GM21737 (cell line): ENCODE measurements around the gene EIF5A.
A peak's percentile ranks its signal among the peaks of the same experiment; 100 is the strongest.

Source experiments
- ATAC-seq: cut with Tn5 transposase; IDR thresholded peaks from one replicate; pipeline ENCODE4 v1.9.1; 2021; ENCODE audit warnings: mild to moderate bottlenecking, moderate library complexity; ENCODE audit not compliant: unreplicated experiment

The EIF5A gene

DNA sequence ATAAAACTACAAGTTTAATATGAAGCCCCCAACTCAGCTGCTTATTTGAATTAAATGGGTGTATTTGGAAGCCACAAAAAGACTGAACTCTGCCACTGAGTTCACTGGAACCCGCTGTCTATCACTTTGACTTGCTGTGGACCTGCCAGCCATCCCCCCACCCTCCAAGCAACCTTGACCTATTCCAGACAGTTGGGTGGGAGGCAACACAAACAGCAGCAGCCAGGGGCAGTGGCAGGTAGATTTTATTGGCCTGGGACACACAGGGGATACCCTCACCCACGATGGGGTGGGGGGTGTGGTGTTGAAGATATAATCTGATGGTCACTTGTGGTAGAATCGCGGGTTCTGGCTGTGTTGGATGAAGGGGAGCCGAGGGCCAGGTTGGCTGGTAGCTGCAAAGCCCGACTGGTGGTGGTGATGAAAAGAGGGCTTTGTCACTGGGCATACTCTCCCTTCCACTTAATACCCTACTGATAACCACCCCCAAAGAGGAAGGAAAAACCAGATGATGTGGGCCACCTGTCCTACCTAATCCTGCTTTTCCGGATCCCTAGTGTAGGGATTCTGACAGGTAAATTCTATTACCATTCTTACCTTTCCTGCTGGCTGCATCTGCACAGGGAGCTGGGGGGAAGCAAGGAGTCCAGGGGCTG, 5.1 kb downstream of the EIF5A start:
- no peak for ATAC-seq

DNA sequence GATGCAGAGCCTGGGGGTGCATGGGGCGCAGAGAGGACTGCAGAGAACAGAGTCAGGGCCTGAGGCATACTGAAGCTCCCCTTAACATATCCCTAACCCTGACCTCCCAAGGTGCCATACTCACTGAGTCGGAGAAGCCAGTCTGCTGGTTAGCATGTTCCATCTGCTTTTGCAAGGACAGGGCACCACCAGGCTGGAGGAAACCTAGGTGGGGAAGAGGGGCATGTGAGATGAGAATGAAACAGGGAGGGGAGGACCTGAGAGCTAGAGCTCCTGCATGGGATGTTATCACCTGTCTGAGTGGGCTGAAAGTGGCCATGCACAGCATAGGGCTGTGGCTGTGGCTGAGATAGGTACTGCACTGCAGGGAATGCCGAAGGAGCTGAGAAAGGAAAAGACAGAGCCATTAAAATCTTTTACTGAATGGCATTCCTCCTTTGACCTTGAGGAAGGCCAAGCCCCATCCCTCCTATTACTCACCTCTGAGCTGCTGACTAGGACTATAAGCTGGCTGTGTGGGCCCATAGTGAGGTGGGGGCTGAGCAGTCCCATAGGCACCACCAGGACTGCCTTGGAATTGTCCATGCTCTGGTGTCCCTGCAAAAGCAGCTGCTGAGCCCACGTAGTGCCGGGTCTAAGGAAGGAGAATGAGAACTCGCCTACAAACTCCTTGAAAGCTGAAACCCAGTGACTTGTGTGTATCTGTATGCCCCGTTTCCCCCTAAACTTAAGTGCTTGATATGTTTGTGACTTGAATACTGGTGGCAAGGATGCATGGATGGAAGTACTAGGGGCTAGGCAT, 5.9 kb downstream of the EIF5A start:
- ATAC-seq: no peak

DNA sequence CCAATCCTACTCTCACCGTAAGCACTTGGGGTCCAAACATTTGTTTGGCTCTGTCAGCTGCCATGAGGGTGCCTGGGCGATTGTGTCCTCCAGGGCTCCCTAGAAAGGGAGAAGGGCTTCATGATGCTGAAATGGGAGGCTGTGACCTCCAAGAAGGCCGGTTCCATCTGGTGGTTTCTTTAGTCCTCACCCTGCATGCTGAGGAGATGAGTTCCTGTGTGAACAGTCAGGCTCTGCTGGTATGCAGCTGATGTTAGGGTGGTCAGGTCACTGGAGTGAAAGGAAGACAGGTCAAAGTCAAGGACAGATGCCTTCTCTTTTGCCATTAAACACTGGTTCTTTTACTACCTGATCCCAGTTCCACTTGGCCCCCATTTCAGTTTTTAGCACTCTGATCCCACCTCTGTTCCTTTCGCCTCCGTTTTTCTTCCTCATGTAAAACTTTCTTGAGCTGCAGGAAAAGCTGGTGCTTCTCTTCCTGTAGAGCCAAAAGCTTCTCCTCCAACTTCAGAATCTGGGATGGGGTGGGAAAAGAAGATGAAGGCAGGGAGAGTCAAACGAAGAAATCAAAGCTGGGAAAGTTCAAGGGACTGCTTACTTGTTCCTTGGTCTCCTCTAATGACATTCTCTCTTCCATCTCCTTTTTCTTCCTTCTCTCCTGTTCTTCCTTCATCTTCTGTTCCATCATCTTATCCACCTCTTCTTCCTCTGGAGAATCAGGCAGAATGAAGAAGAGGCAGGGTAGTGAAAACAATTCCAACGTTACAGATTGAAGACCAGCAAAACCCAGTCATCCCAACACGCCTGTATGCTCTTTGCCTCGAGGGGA, 6.7 kb downstream of the EIF5A start:
- no peak for ATAC-seq

- peak; percentile 65 for ATAC-seq
Observed at GRCh38 chr17:7314719-7315569, 7.5 kb downstream of the EIF5A start, which contains the start of gene GPS2. Gene GPS2, minus strand, starts transcription at chr17:7315360. Its CDS starts 308 bp downstream, at chr17:7315052.

DNA sequence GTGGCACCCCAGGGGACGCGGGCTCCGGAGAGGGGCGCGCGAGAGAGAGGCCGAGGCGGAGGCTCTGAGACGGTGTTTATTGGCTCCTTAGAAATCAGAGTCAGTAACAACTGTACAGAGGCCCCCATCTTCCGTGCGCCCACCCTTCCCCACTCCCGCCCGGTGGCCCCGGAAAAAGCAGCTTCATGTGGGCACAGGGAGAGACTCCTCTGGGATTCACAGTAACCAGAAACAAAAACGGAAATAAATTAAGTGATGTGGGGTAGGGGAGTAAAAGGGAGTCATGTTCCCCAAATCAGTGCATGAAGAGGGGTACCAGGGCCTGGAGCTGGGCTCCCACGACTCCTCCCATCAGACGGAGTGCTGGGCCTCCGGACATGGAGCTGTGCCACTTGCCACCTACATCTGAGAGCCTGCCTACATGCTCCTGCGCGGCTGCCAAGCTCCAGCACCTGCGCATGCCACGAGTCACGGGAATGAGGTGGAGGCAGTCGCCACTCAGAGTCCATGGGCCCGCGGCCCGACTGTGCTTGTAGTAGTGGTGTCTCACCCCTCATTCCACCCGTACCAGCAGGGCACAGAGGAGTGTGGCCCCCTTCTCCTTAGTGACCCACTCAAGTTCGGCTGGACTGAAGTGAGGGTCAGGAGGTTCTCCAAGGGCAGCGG, 8.3 kb downstream of the EIF5A start:
- no peak for ATAC-seq

- no peak for ATAC-seq
Observed at GRCh38 chr17:7317161-7317803, 9.9 kb downstream of the EIF5A start.

DNA sequence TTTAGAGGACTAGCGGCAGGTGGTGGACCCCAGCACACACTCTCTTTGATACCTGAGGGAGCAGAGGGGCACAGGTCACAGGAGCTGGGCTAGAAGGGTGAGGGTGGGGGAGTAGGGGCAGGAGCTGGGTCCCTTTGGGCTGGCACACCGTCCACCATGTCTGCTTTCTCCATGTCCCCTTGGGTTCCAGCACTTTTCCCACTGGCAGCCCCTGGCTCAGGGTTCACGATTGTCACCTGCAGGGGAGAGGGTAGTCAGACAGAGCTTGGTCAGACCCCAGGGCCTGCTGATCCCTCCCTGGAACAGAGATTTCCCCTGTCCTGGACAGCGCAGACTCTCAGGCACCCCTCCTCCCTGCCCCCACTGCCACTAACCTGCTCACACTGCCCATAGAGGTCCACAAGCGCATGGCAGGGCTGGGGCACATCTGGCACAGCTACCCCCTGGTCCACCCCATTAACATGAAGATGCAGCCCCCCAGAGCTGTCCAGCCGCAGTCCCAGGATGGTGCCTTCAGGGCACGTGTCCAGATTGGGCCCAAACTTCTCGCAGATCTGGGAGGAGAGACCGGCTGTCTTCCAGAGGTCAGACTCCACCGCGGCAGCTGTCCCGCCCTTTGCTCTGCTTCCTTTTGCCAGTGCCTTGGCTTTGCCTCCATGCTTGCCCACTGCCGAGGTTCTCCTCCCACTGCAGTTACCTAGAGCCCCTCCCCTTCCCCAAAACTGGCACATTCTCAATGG, 10.9 kb downstream of the EIF5A start:
- no peak for ATAC-seq

GRCh38 chr17:7321466-7321865, 14.0 kb downstream of the EIF5A start:
- no peak for ATAC-seq

DNA sequence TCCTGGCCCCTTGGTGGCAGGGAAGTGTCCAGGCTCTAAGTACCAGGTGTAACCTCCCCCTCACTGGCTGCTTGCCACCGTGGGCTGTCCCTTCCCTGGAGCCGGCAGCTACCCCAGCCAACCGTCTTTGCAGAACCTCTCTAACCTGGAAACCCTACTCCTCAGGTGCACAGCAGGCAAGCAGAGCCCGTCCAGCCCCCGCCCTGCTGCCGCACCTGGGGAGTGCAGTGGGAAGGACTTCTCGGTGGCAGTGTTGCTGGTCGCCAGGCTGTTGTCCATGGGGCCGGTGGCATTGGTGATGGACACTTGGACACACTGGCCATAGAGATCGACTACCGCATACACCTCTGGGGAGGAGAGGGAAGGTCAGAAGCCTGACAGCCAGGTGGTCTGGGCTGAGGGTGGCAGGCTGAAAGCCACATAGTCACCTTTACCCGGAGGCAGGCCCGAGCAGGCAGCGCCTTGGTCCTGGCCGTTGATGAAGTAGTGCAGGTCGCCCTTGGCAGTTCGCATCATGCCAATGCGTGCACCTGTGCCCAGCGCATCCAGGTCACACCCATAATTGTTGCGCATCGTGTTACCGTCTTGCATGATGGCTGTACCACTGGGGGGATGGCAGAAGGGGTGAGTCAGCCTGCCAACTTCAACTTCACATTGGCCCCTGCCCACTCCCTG, 15.2 kb downstream of the EIF5A start:
- ATAC-seq: no peak

DNA sequence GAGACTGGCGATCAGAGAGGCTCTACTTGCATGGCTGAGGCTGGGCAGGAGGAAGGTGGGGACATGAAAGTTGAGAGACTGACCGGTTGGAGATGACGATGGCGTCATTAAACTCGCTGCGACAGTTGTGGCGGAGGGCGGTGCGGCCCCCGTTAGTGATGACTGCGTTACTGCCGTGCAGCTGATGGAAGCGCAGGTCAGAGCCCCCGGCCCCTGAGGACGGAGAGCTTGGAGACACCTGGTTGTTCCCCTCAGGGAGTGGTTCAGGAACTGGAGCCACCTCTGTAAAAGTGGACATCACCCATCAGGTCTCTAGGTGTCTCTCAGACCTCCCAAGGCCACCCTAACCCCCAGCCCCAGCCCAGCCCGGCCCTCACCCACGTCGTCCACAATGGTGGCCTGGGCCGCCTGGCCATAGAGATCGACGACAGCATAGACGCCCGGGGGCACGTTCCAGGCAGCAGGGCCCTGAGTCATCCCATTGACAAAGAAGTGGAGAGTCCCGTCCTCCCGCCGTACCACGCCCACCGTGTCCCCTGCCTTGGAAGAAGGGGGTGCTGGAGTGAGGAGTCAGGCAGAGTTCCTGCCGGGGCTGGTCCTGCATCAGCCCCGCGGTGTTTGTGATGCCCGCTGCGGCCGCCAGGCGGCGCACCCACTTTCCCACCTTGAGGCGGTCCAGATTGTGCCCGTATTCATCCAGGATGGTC, 16.5 kb downstream of the EIF5A start:
- no peak for ATAC-seq

DNA sequence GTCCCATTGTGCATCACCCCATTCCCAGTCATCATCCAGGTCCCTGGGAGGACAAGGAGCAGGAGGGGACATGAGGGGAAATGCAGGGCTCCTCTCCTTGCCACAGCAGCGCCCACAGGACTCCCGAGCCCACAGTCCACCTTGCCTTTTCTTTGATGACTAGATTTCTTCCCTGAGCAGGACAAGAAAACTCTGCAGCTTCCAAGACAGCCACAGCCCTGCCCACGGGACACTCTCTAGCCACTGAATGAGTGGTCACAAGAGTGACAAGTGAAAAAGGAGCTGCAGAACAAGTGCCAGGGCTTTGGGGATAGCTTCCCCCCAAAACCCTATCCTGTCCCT, 17.0 kb downstream of the EIF5A start:
- ATAC-seq: no peak

GRCh38 chr17:7325031-7325528, 17.7 kb downstream of the EIF5A start:
- ATAC-seq: no peak

DNA sequence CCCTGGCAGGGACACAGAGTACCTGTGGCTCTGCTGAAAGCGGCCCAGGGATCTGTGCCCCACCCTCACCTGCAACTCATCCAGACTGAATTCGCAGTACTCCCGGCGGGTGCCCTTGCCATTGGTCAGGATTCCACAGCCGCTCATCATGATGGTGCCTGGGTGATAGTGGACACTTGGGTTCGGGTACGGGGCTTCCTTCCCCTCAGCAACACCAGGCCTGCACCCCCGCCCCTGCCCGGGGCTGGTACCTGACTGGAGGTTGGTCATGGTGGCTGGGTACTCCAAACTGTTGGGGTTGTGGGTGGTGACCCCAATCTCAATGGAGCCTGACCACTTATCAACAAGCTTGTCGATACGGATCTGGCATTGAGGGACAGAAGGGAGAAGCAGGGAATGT, 18.8 kb downstream of the EIF5A start:
- ATAC-seq: no peak

- ATAC-seq: no peak
Observed at GRCh38 chr17:7327056-7327455, 19.6 kb downstream of the EIF5A start.

DNA sequence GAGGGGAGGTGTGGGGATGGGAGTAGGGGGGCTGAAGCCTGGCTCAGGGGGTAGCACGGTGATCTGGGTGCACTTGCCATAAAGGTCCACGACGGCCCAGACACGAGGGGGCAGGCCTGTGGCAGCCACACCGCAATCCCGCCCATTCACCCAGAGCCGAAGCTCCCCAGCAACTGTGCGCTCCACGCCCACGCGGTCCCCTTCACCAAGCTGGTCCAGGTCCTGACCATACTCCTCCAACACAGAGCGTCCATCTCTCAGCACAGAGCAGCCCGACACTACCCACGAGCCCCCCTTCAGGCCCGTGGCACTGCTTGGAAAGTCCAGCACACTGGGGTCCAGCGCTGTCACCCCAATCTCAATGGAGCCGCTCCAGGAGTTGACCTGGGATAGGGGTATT, 20.1 kb downstream of the EIF5A start:
- ATAC-seq: no peak

DNA sequence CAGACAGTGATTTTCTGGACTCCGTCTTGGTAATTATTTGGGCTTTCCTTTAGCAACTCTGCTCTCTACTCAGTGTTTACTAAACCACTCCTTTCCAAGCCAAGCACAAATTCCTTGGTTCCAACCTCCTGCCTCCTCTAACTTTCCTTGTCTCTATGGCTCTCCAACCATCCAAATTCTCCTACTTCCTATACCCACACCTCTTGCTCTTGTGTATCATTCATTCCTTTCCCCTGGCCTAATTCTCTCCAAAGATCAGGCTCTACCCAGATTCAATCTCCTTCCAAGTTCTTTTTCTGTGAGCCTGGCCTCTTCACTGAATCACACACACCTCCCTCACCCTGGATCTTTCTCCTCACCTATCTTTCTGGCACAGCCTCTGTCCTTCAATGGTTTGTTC, 20.6 kb downstream of the EIF5A start:
- ATAC-seq: no peak

DNA sequence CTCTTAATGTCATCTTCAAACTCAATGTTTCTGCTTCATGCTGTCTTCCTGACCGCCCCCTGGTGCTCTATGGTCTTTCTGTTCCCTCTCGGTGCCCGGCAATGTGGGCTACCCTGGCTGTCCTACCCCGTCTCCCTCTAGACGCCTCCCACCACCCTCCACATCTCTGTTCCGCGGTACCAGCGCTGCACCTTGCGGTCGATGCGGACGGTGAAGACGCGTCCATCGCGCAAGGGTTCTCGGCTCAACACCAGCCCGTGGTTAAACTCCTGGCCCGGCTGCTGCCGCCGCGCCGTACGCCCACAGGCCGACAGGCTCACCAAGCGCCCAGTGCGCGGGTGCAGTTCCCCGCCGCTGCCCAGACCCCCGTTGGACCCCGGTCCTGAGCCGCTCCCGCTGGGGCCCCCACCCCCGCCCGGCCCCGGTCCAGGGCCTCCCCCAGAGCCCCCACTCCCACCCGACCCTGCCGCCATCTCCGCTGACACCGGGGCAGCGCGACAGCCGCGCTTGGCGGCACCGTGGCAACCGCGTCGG, 21.5 kb downstream of the EIF5A start, which contains the start of gene NEURL4:
Gene NEURL4 (minus strand): TSS at position 496 of the 534 bp plus-strand sequence. CDS start 23 bp downstream, at position 473.
- ATAC-seq: peak; percentile 5
